Stimulated activated CD4-positive, alpha-beta T cell treated with anti-CD3 and anti-CD28 coated beads, TNF-alpha, amount 100 ng/mL, for 24 hours (primary cell): ENCODE measurements around the gene FST.

ENCODE experiments used
- DNase-seq, 3 experiments: peaks; one replicate each; pipeline ENCODE4 v3.0.0-alpha.2; 2020; ENCODE audit warnings: low read depth in 3 of 3

Gene FST

GRCh38 chr5:53520813-53521212 lies 40.4 kb downstream of the FST start:
- DNase-seq: no peak
